Neural cell (in vitro differentiated cells): ENCODE data around the gene TRMU. TPM values are rescaled to one million over a fixed set of nuclear protein-coding genes. Genes with fewer than 3 reads are reported as not detected.

Experiments used
- H2AFZ ChIP-seq: fragments of 200-600, 300-800 bp; sonication (generic), shearing (Covaris generic); 2 replicates; pipeline ENCODE4 v1.6.0; 2014; ENCODE audit warnings: low read depth, mild to moderate bottlenecking, antibody characterized with exemption, low read length, moderate library complexity
- H3F3A ChIP-seq: fragments of 200-600 bp; shearing (Covaris generic); 2 replicates; pipeline ENCODE4 v1.6.1; 2016; ENCODE audit warnings: mild to moderate bottlenecking, moderate library complexity, mixed read lengths, antibody characterized with exemption, low read length; ENCODE audit not compliant: insufficient read depth, poor library complexity, severe bottlenecking
- H3K27ac ChIP-seq: fragments of 200-600, 300-800 bp; sonication (generic), shearing (Covaris generic); 2 replicates; pipeline ENCODE4 v1.5.1; 2014; ENCODE audit warnings: mild to moderate bottlenecking, low read length, moderate library complexity
- H3K27me3 ChIP-seq: fragments of 300-800, 200-600 bp; sonication (generic), shearing (Covaris generic); 2 replicates; pipeline ENCODE4 v1.6.0; 2014; ENCODE audit warnings: mild to moderate bottlenecking, low read depth, low read length, moderate library complexity; ENCODE audit not compliant: insufficient read depth
- H3K36me3 ChIP-seq: fragments of 300-800, 200-600 bp; sonication (generic), shearing (Covaris generic); 2 replicates; pipeline ENCODE4 v1.5.1; 2014; ENCODE audit warnings: mild to moderate bottlenecking, antibody characterized with exemption, low read length, moderate library complexity; ENCODE audit not compliant: insufficient read depth
- H3K4me2 ChIP-seq: fragments of 300-800, 200-600 bp; sonication (generic), shearing (Covaris generic); 2 replicates; pipeline ENCODE4 v1.6.0; 2014; ENCODE audit warnings: mild to moderate bottlenecking, low read length
- H3K4me3 ChIP-seq: fragments of 300-800, 200-600 bp; sonication (generic), shearing (Covaris generic); 2 replicates; pipeline ENCODE4 v1.5.1; 2014; ENCODE audit warnings: mild to moderate bottlenecking, low read length, moderate library complexity
- H3K79me2 ChIP-seq: fragments of 200-600 bp; shearing (Covaris generic); replicated peaks from 2 replicates; pipeline ENCODE4 v1.6.0; 2014; ENCODE audit warnings: mild to moderate bottlenecking, low read length, moderate library complexity; ENCODE audit not compliant: insufficient read depth
- H3K9ac ChIP-seq: fragments of 300-800, 200-600 bp; sonication (generic), shearing (Covaris generic); 2 replicates; pipeline ENCODE4 v1.6.1; 2016; ENCODE audit warnings: mild to moderate bottlenecking, low read length, mixed read lengths
- H3K9me2 ChIP-seq: fragments of 200-600 bp; shearing (Covaris generic); 2 replicates; pipeline ENCODE4 v1.6.1; 2016; ENCODE audit warnings: mild to moderate bottlenecking, low read length, mixed read lengths; ENCODE audit not compliant: insufficient read depth
- H3K9me3 ChIP-seq: fragments of 200-600, 300-800 bp; sonication (generic), shearing (Covaris generic); 2 replicates; pipeline ENCODE4 v1.6.1; 2016; ENCODE audit warnings: mild to moderate bottlenecking, mixed run types, low read length, moderate library complexity, mixed read lengths
- H4K20me1 ChIP-seq: fragments of 200-600 bp; shearing (Covaris generic); 2 replicates; pipeline ENCODE4 v1.6.1; 2016; ENCODE audit warnings: mild to moderate bottlenecking, mixed run types; ENCODE audit not compliant: insufficient read depth
- CTCF ChIP-seq: fragments of 450-650 bp; IDR thresholded peaks from 2 replicates; pipeline ENCODE4 v1.5.1; 2014; ENCODE audit warnings: antibody characterized with exemption, mild to moderate bottlenecking, moderate library complexity; ENCODE audit not compliant: poor library complexity, severe bottlenecking
- EP300 ChIP-seq: fragments of 450-650 bp; conservative IDR thresholded peaks from 2 replicates; pipeline ENCODE4 v1.6.1; 2014; ENCODE audit warnings: antibody characterized with exemption, mild to moderate bottlenecking, moderate library complexity; ENCODE audit not compliant: poor library complexity, severe bottlenecking
- EZH2 ChIP-seq: fragments of 200-600, 300-800 bp; shearing (Covaris generic), sonication (generic); IDR thresholded peaks from 2 replicates; pipeline ENCODE4 v1.6.1; 2014; ENCODE audit warnings: antibody characterized with exemption, low read length, borderline replicate concordance, mild to moderate bottlenecking; ENCODE audit not compliant: insufficient read depth, poor library complexity, severe bottlenecking
- MXI1 ChIP-seq: fragments of 450-650 bp; conservative IDR thresholded peaks from 2 replicates; pipeline ENCODE4 v1.6.1; 2014; ENCODE audit warnings: antibody characterized with exemption, mild to moderate bottlenecking; ENCODE audit not compliant: poor library complexity, severe bottlenecking
- POLR2AphosphoS5 ChIP-seq: IDR thresholded peaks from 2 replicates; pipeline ENCODE4 v1.6.1; 2012
- RAD21 ChIP-seq: fragments of 450-650 bp; conservative IDR thresholded peaks from 2 replicates; pipeline ENCODE4 v1.6.1; 2014; ENCODE audit warnings: antibody characterized with exemption, mild to moderate bottlenecking, moderate library complexity
- REST ChIP-seq: IDR thresholded peaks from 2 replicates; pipeline ENCODE4 v1.6.1; 2012; ENCODE audit warnings: borderline replicate concordance
- SMC3 ChIP-seq: fragments of 450-650 bp; conservative IDR thresholded peaks from 2 replicates; pipeline ENCODE4 v1.6.1; 2014; ENCODE audit warnings: antibody characterized with exemption, mild to moderate bottlenecking, moderate library complexity; ENCODE audit not compliant: poor library complexity
- TAF1 ChIP-seq: IDR thresholded peaks from 2 replicates; pipeline ENCODE4 v1.6.1; 2012; ENCODE audit warnings: low read depth
- polyA plus RNA-seq: library from polyadenylated mRNA; depleted of rRNA; stranded (reverse); fragments of >200 nt; gene quantifications from 2 replicates; pipeline ENCODE4 v1.2.3, GENCODE V29; 2014

Gene TRMU
- polyA plus RNA-seq, 1 donor from 2014 or later, result 72.9 TPM

GRCh38 chr22:46366327-46366731 is 30.8 kb downstream of the TRMU start:
- no peaks in the 10 kb centered on the region for H3K9me2 ChIP-seq
- no peaks in the 10 kb centered on the region for H3F3A ChIP-seq
- no peak overlapping the region for H2AFZ ChIP-seq
- no peak overlapping the region for H3K27ac ChIP-seq
- no peak overlapping the region for H3K9ac ChIP-seq
- H3K4me2 ChIP-seq, result no peak overlapping the region
- no peak for TF ChIP-seq EP300
- no peak for TF ChIP-seq EZH2
- TF ChIP-seq REST, result no peak
- TF ChIP-seq POLR2AphosphoS5, result no peak
- TF ChIP-seq CTCF, result no peak
- no peak for TF ChIP-seq MXI1
- no peak for TF ChIP-seq TAF1
- TF ChIP-seq SMC3, result no peak
- TF ChIP-seq RAD21, result no peak
- no peak overlapping the region for H3K4me3 ChIP-seq
- H3K27me3 ChIP-seq, result no peaks in the 10 kb centered on the region
- H3K79me2 ChIP-seq, result no peaks in the 10 kb centered on the region
- no peaks in the 10 kb centered on the region for H3K9me3 ChIP-seq
- no peaks in the 10 kb centered on the region for H4K20me1 ChIP-seq
- H3K36me3 ChIP-seq, result no peaks in the 10 kb centered on the region

GRCh38 chr22:46366801-46367706 is 31.5 kb downstream of the TRMU start:
- Histone ChIP-seq H4K20me1 (no peaks in the 10 kb centered on the region), H3K4me3 (no peak overlapping the region), H3K9me2 (no peaks in the 10 kb centered on the region), H3K4me2 (no peak overlapping the region), H3K9ac (no peak overlapping the region), H3K27ac (no peak overlapping the region), H2AFZ (no peak overlapping the region), H3K79me2 (no peaks in the 10 kb centered on the region), H3F3A (no peaks in the 10 kb centered on the region), H3K9me3 (no peaks in the 10 kb centered on the region), H3K36me3 (no peaks in the 10 kb centered on the region), H3K27me3 (no peaks in the 10 kb centered on the region)
- no peak for TF ChIP-seq EZH2
- no peak for TF ChIP-seq RAD21
- no peak for TF ChIP-seq SMC3
- no peak for TF ChIP-seq REST
- no peak for TF ChIP-seq POLR2AphosphoS5
- no peak for TF ChIP-seq MXI1
- no peak for TF ChIP-seq EP300
- no peak for TF ChIP-seq TAF1
- TF ChIP-seq CTCF, result no peak
